ENCODE measurements around the gene NUDT10.
"Not testable (repeated sequence)": the region's sequence is repeated elsewhere in the genome, so short reads cannot be mapped to it uniquely, and the experiment has no call there.

NUDT10 gene

GRCh38 chrX:51332188-51332942 is at the start of gene NUDT10:
Gene NUDT10 (plus strand): TSS chrX:51332822. CDS start chrX:51332966, 144 bp downstream.
- no peak for DNase-seq

DNA sequence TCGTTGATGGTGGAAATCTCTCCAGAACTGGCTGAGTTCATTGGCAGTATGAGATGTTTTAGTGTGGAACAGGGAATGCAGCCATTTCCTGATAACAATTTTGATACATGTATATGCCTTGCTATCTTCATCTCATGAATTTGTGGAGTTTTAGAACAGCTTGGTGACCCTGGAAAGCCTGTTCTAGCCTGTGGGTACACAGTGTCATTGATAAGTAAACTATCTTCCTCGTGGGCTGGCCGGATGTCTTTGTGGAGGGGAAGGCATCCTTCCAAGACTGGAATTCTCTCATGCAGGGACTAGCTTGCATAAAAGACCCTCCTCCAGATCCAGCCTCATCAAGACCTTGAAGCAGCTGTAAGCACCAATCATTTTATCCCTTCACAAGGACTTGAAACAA is 40.2 kb upstream of the NUDT10 start:
- DNase-seq: no peak

GRCh38 chrX:51296138-51296537 is 36.5 kb upstream of the NUDT10 start:
- DNase-seq: no peak

DNA sequence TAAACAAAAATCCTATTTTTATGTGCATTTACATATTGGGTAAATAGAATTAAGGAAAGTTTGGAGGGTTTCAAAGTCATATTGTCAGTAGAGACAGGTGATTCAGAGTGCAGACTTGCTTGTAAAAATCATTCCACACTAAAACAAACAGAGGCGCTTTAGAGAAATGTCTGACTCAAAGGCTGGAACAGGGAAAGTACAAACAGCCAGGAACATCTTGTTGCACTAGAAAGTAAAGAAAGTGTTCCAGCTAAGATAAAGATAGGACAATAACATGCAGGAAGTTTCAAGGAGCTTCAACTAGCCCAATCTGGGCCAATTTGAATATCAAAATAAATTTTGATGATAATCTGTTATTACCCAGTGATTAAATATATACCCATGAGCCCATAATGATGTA is 16.4 kb upstream of the NUDT10 start:
- no peak for DNase-seq

- not testable (repeated sequence) for DNase-seq
These were observed 542 bp downstream of the NUDT10 start for GRCh38 chrX:51332943-51333785.

DNA sequence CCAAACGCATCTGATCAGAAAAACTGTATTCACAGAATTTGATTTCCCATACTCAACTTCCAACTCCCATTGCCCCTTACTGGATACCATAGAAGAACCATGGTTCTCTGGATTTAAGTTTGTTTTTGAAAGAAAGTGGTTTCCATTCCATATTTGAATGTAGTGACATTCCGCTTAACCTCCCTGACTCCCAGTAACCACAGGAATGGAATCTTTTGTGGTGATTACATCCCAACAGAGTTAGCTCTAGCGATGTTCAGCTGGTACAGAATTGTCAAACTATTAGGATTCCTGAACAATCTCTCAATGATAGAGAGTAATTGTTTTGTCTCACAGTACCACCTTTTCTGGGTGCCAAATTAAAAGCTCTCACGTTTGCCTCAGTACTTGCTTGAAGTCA is 1.7 kb downstream of the NUDT10 start:
- DNase-seq: no peak

GRCh38 chrX:51336584-51336983 is 4.0 kb downstream of the NUDT10 start:
- DNase-seq: peak; percentile 25

DNA sequence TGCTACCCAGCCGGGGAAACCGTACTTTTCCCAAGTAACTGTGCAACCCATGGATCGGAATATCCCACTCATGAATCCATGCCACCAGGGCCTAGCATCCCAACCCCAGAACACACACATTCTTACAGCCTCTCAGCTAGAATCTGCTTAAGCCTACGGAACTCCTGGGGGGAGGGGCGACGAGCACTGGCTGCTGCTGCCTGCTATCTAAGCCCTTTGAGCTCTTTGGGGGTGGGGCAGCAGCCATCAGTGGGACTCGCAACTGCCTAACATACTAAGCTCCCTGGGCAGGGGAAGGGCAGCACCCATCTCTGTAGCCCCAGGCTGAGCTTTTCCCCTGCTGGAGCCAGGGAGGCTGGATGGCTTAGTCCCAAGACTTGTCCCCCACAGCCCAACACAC is 28.6 kb downstream of the NUDT10 start:
- no peak for DNase-seq

DNA sequence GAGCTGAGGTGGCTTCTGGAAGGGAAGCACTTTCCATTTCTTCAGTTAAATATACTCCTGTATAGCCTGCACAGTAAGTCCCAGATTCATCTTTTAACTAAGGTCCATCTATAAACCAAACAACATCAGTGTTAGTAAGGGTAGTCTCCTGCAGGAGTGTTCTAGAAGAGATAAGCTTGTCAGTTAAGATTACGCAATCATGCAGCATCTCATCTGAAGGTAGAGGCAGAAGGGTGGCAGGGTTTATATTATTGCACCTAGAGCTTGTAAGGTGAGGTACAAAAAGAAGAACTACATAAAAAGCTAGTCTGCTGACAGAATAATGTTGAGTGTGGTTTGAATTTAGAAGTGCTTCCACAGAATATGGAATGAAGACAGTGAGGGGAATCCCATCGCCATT is 44.0 kb downstream of the NUDT10 start:
- DNase-seq: no peak
